SK-N-SH (cell line): ENCODE measurements around the gene ELF5. TPM values are rescaled to one million over a fixed set of nuclear protein-coding genes. Genes with fewer than 3 reads are reported as not detected.

Experiments used
- CTCF ChIA-PET: fragments of 300-600, 350-600 bp; formaldehyde crosslinking; extraction: SDS; loops from one replicate; lab custom pipeline; 2021; lab: Yijun Ruan, JAX
- POLR2A ChIA-PET: fragments of 350-600 bp; sonication (Branson Sonifier 250); formaldehyde crosslinking; extraction: SDS; loops from one replicate; lab custom pipeline; 2020; ENCODE audit warnings: antibody characterized with exemption, inconsistent platforms; lab: Yijun Ruan, JAX
- DNase-seq: peaks from one replicate; pipeline ENCODE4 v3.0.0; 2012
- H2AFZ ChIP-seq: fragments of 200-600 bp; sonication (generic); 2 replicates; pipeline ENCODE4 v1.8.1; 2016; ENCODE audit warnings: antibody characterized with exemption, mild to moderate bottlenecking, low read depth
- H3F3A ChIP-seq: fragments of 200-600 bp; sonication (generic); replicated peaks from 2 replicates; pipeline ENCODE3; 2016; ENCODE audit warnings: antibody characterized with exemption, mild to moderate bottlenecking; ENCODE audit not compliant: insufficient read depth
- H3K27ac ChIP-seq, 2 experiments: fragments of 200-500 bp in 1 of 2; fragments of 200-600 bp in 1 of 2; sonication (Bioruptor generic) in 1 of 2; sonication (generic), shearing (Covaris generic) in 1 of 2; 2 replicates each; pipeline versions ENCODE4 v1.5.1 to v1.6.1; 2014 to 2016; ENCODE audit warnings: low read depth in 2 of 2, inconsistent platforms in 1 of 2, low read length in 1 of 2, mild to moderate bottlenecking in 1 of 2, mixed read lengths in 1 of 2
- H3K27me3 ChIP-seq: fragments of 200-600 bp; sonication (generic), shearing (Covaris generic); 2 replicates; pipeline ENCODE4 v1.6.1; 2016; ENCODE audit warnings: mixed run types; ENCODE audit not compliant: insufficient read depth
- H3K36me3 ChIP-seq, 2 experiments: fragments of 200-500 bp in 1 of 2; fragments of 200-600 bp in 1 of 2; sonication (Bioruptor generic) in 1 of 2; sonication (generic) in 1 of 2; replicated peaks in 1 of 2; 2 replicates each; pipeline versions ENCODE3 to v1.5.1; 2014 to 2016; ENCODE audit warnings: low read length in 1 of 2, mild to moderate bottlenecking in 1 of 2; ENCODE audit not compliant: insufficient read depth in 2 of 2, control insufficient read depth in 1 of 2
- H3K4me1 ChIP-seq, 2 experiments: fragments of 200-500 bp in 1 of 2; fragments of 200-600 bp in 1 of 2; sonication (Bioruptor generic) in 1 of 2; sonication (generic), shearing (Covaris generic) in 1 of 2; 2 replicates each; pipeline versions ENCODE4 v1.5.1 to v1.6.1; 2014 to 2016; ENCODE audit warnings: low read depth in 1 of 2, low read length in 1 of 2, mixed run types in 1 of 2; ENCODE audit not compliant: insufficient read depth in 2 of 2, control insufficient read depth in 1 of 2
- H3K4me2 ChIP-seq: fragments of 200-600 bp; sonication (generic), shearing (Covaris generic); 2 replicates; pipeline ENCODE4 v1.6.1; 2017; ENCODE audit warnings: mixed run types
- H3K4me3 ChIP-seq, 2 experiments: fragments of 200-500 bp in 1 of 2; fragments of 200-600 bp in 1 of 2; sonication (Bioruptor generic) in 1 of 2; sonication (generic), shearing (Covaris generic) in 1 of 2; 2 replicates each; pipeline versions ENCODE4 v1.5.1 to v1.8.1; 2014 to 2016; ENCODE audit warnings: low read depth in 2 of 2, inconsistent platforms in 1 of 2, low read length in 1 of 2, mild to moderate bottlenecking in 1 of 2, mixed read lengths in 1 of 2, moderate library complexity in 1 of 2
- H3K79me2 ChIP-seq: fragments of 200-600 bp; sonication (generic); 2 replicates; pipeline ENCODE4 v1.8.1; 2017; ENCODE audit warnings: mild to moderate bottlenecking; ENCODE audit not compliant: insufficient read depth
- H3K9ac ChIP-seq: fragments of 200-600 bp; sonication (generic); 2 replicates; pipeline ENCODE4 v1.6.1; 2017; ENCODE audit warnings: mixed run types
- H3K9me2 ChIP-seq: fragments of 200-600 bp; sonication (generic); 2 replicates; pipeline ENCODE4 v1.6.1; 2017; ENCODE audit warnings: mixed run types
- H3K9me3 ChIP-seq: fragments of 200-600 bp; sonication (generic); 2 replicates; pipeline ENCODE4 v1.6.1; 2017; ENCODE audit warnings: mixed run types, mild to moderate bottlenecking, moderate library complexity
- H4K20me1 ChIP-seq: fragments of 200-600 bp; sonication (generic); 2 replicates; pipeline ENCODE4 v1.6.1; 2017; ENCODE audit warnings: mild to moderate bottlenecking, mixed run types; ENCODE audit not compliant: insufficient read depth
- ELF1 ChIP-seq: IDR thresholded peaks from 2 replicates; pipeline ENCODE4 v1.4.0; 2012
- FOSL2 ChIP-seq: IDR thresholded peaks from 2 replicates; pipeline ENCODE4 v1.4.0; 2012; ENCODE audit warnings: low read depth, mild to moderate bottlenecking, moderate library complexity, borderline replicate concordance
- FOXJ3 ChIP-seq: sonication (generic); formaldehyde crosslinking; IDR thresholded peaks from 2 replicates; pipeline ENCODE4 v1.5.1; 2020; ENCODE audit warnings: mild to moderate bottlenecking, missing genetic modification reagents
- FOXM1 ChIP-seq: IDR thresholded peaks from 2 replicates; pipeline ENCODE4 v1.4.0; 2012; ENCODE audit warnings: low read depth, mild to moderate bottlenecking
- JUND ChIP-seq: IDR thresholded peaks from 2 replicates; pipeline ENCODE4 v1.4.0; 2012
- MXI1 ChIP-seq: IDR thresholded peaks from 2 replicates; pipeline ENCODE4 v1.6.1; 2012; ENCODE audit warnings: mild to moderate bottlenecking, low read depth, low read length, improper control_type of control experiment
- RCOR1 ChIP-seq: fragments of 150-350 bp; IDR thresholded peaks from 2 replicates; pipeline ENCODE4 v1.6.1; 2017; ENCODE audit warnings: antibody characterized with exemption, low read length
- REST ChIP-seq: IDR thresholded peaks from 2 replicates; pipeline ENCODE4 v1.6.1; 2012; ENCODE audit warnings: mild to moderate bottlenecking, low read depth, low read length, moderate library complexity
- SMC3 ChIP-seq: IDR thresholded peaks from 2 replicates; pipeline ENCODE4 v1.6.1; 2012; ENCODE audit warnings: low read depth, low read length, improper control_type of control experiment
- YY1 ChIP-seq: IDR thresholded peaks from 2 replicates; pipeline ENCODE4 v1.4.0; 2012; ENCODE audit warnings: low read depth, mild to moderate bottlenecking
- WGBS: methylation state at CpG from one replicate; pipeline ENCODE4 v1.1.6; 2017; ENCODE audit warnings: low lambda C conversion rate; 5-methylcytosine and 5-hydroxymethylcytosine counted together
- polyA plus RNA-seq, 3 experiments: library from polyadenylated mRNA; depleted of rRNA; stranded (reverse); fragments of >200 nt; gene quantifications; 2 replicates each; pipeline ENCODE4 v1.2.3, GENCODE V29; 2012
- TF ChIP-seq, protein P1 (sequence below): fragments of 150-350 bp; IDR thresholded peaks from 2 replicates; pipeline ENCODE4 v1.6.1; 2017; ENCODE audit warnings: antibody characterized with exemption, low read length, low read depth, borderline replicate concordance

Gene ELF5
- polyA plus RNA-seq, 1 of the 3 experiments (the other 2 are of a cell fraction) = not detected

- TF ChIP-seq REST (no peak), JUND (no peak), RCOR1 (no peak), FOSL2 (no peak)
Observed at GRCh38 chr11:34433899-34434298, 79.7 kb downstream of the ELF5 start (continued).

GRCh38 chr11:34432822-34433221, 80.8 kb downstream of the ELF5 start:
- TF ChIP-seq FOXM1 = no peak
- TF ChIP-seq ELF1 = no peak
- no peak for TF ChIP-seq SMC3
- TF ChIP-seq MXI1 = no peak
- Histone ChIP-seq H4K20me1 (no peaks in the 10 kb centered on the region), H3K9me3 (no peaks in the 10 kb centered on the region), H3K27me3 (no peaks in the 10 kb centered on the region), H3K9me2 (no peaks in the 10 kb centered on the region), H3K4me3 (no peak overlapping the region), H3K27ac (no peak overlapping the region), H3K4me1 (peaks cover 0 to 2% of the 10 kb centered on the region in 2 experiments; a peak in 2 of 4 replicates), H3K36me3 (no peaks in the 10 kb centered on the region), H2AFZ (no peak overlapping the region), H3K9ac (no peak overlapping the region), H3K4me2 (no peak overlapping the region), H3K79me2 (no peaks in the 10 kb centered on the region), H3F3A (no peaks in the 10 kb centered on the region)
- POLR2A ChIA-PET = no interaction called here
- 81% methylated on average over 5 of the region's 5 CpGs for WGBS
- no peak for DNase-seq
- CTCF ChIA-PET = interaction anchor here (0.7 kb wide), 1 partner anchor 70 kb away, joined by 3 read pairs; no protein-coding TSS in a partner anchor

DNA sequence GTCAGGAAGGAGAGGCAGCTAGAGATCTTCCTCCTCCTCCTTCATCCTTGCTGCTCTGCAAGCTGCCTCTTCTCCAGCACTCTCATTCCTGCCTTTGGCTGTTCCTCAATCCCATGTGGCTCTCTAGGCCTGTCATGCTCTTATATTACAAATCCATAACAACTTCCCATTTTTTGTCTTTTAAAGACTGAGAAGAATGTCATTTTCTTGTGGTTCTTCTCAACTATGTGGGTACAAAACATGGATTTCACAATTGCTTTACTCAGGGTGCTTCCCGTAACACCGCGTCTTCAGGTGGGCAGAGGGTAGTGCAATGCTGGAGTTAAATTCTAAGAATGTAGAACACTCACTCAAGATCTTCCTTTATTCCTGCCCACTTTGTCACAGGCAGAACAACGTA, 81.6 kb downstream of the ELF5 start:
- peaks cover 8 to 10% of the 10 kb centered on the region in 2 experiments; a peak in 3 of 4 replicates for H3K4me1 ChIP-seq
- no peaks in the 10 kb centered on the region for H3F3A ChIP-seq
- no peak overlapping the region for H3K9ac ChIP-seq
- H2AFZ ChIP-seq = no peak overlapping the region
- no peaks in the 10 kb centered on the region for H3K9me3 ChIP-seq
- 91% methylated on average over 4 of the region's 4 CpGs for WGBS
- CTCF ChIA-PET = interaction anchor here (1.6 kb wide), 1 partner anchor 60 kb away, joined by 4 read pairs; no protein-coding TSS in a partner anchor
- POLR2A ChIA-PET = no interaction called here
- TF ChIP-seq FOSL2 (no peak), FOXJ3 (CRISPR knock-in tag) (no peak), YY1 (no peak)
- TF ChIP-seq, protein P1, sequence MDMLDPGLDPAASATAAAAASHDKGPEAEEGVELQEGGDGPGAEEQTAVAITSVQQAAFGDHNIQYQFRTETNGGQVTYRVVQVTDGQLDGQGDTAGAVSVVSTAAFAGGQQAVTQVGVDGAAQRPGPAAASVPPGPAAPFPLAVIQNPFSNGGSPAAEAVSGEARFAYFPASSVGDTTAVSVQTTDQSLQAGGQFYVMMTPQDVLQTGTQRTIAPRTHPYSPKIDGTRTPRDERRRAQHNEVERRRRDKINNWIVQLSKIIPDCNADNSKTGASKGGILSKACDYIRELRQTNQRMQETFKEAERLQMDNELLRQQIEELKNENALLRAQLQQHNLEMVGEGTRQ = no peak
- H3K4me3 ChIP-seq = no peak overlapping the region
- no peak for DNase-seq
- no peaks in the 10 kb centered on the region for H3K27me3 ChIP-seq
- no peak overlapping the region for H3K27ac ChIP-seq
- H4K20me1 ChIP-seq = no peaks in the 10 kb centered on the region
- no peaks in the 10 kb centered on the region for H3K36me3 ChIP-seq
- H3K79me2 ChIP-seq = no peaks in the 10 kb centered on the region
- H3K4me2 ChIP-seq = no peak overlapping the region
- no peaks in the 10 kb centered on the region for H3K9me2 ChIP-seq

Other genes with a start within 250 kb of the ELF5 start
- 4.9 and 7.8 TPM in 2 replicates for gene ABTB2, start 155.8 kb downstream of the ELF5 start, polyA plus RNA-seq (2012; rRNA removed)
- gene CAT, start 74.9 kb downstream of the ELF5 start, polyA plus RNA-seq (2012; rRNA removed) = 26.6 and 34.3 TPM in 2 replicates
- not detected in 2 replicates for gene EHF, start 107.3 kb upstream of the ELF5 start, polyA plus RNA-seq (2012; rRNA removed)